OCI-LY7 (cell line): Measurements from ENCODE around the gene SMKR1. TPM values are rescaled to one million over a fixed set of nuclear protein-coding genes. Genes with fewer than 3 reads are reported as not detected.
"Not testable (repeated sequence)": the region's sequence is repeated elsewhere in the genome, so short reads cannot be mapped to it uniquely, and the experiment has no call there.

ENCODE experiments used
- BruUV-seq: library from RNA; stranded (reverse); fragments of 400-500 nt; replicated peaks from 2 replicates; lab custom pipeline; 2021; lab: Mats Ljungman, UMichigan
- CTCF ChIA-PET: fragments of 300-600 bp; sonication (Branson Sonifier 250); formaldehyde crosslinking; loops from one replicate; lab custom pipeline; 2022; ENCODE audit warnings: antibody characterized with exemption; ENCODE audit not compliant: unreplicated experiment; lab: Charles Lee
- POLR2A ChIA-PET: fragments of 300-600 bp; sonication (Branson Sonifier 250); formaldehyde crosslinking; loops from one replicate; lab custom pipeline; 2022; ENCODE audit warnings: antibody characterized with exemption; lab: Charles Lee
- DNase-seq: peaks from one replicate; pipeline ENCODE4 v3.0.0-alpha.2; 2015; ENCODE audit warnings: low spot score
- H2AFZ ChIP-seq: fragments of 200-600 bp; sonication (generic), shearing (Covaris generic); 2 replicates; pipeline ENCODE4 v1.6.1; 2014; ENCODE audit warnings: mild to moderate bottlenecking, antibody characterized with exemption, low read length, moderate library complexity
- H3K27ac ChIP-seq: fragments of 200-600 bp; sonication (generic); 2 replicates; pipeline ENCODE4 v1.5.1; 2014; ENCODE audit warnings: mixed run types, low read depth, mild to moderate bottlenecking, moderate library complexity, low read length, inconsistent platforms; ENCODE audit not compliant: poor library complexity, severe bottlenecking
- H3K36me3 ChIP-seq: fragments of 200-600 bp; sonication (generic); 2 replicates; pipeline ENCODE4 v1.6.1; 2014; ENCODE audit warnings: mild to moderate bottlenecking, antibody characterized with exemption, low read length, moderate library complexity, mixed read lengths; ENCODE audit not compliant: insufficient read depth
- H3K4me1 ChIP-seq: fragments of 200-600 bp; sonication (generic); 2 replicates; pipeline ENCODE4 v1.5.1; 2014; ENCODE audit warnings: mild to moderate bottlenecking, low read length; ENCODE audit not compliant: insufficient read depth, poor library complexity, severe bottlenecking
- H3K4me2 ChIP-seq: fragments of 200-600 bp; sonication (generic); 2 replicates; pipeline ENCODE4 v1.6.1; 2014; ENCODE audit warnings: mild to moderate bottlenecking, low read length
- H3K4me3 ChIP-seq: fragments of 200-600 bp; sonication (generic); 2 replicates; pipeline ENCODE4 v1.5.1; 2014; ENCODE audit warnings: mild to moderate bottlenecking, low read depth, low read length; ENCODE audit not compliant: poor library complexity, severe bottlenecking
- H3K79me2 ChIP-seq: fragments of 200-600 bp; sonication (generic); 2 replicates; pipeline ENCODE4 v1.6.1; 2016; ENCODE audit warnings: low read depth, mild to moderate bottlenecking, low read length, moderate library complexity, mixed read lengths; ENCODE audit not compliant: insufficient read depth
- H3K9me2 ChIP-seq: fragments of 200-600 bp; sonication (generic); 2 replicates; pipeline ENCODE4 v1.6.1; 2016; ENCODE audit warnings: mild to moderate bottlenecking, low read length, mixed read lengths; ENCODE audit not compliant: insufficient read depth
- H3K9me3 ChIP-seq: fragments of 200-600 bp; sonication (generic); 2 replicates; pipeline ENCODE4 v1.6.1; 2014; ENCODE audit warnings: mild to moderate bottlenecking, mixed run types, low read length, mixed read lengths
- H4K20me1 ChIP-seq: fragments of 200-600 bp; sonication (generic); 2 replicates; pipeline ENCODE4 v1.6.1; 2014; ENCODE audit warnings: mild to moderate bottlenecking, antibody characterized with exemption, low read length, moderate library complexity, mixed read lengths; ENCODE audit not compliant: insufficient read depth
- CTCF ChIP-seq: fragments of 200-600 bp; sonication (generic); conservative IDR thresholded peaks from 2 replicates; pipeline ENCODE4 v1.5.1; 2014; ENCODE audit warnings: mild to moderate bottlenecking, antibody characterized with exemption, low read length, moderate library complexity, mixed read lengths
- EZH2phosphoT487 ChIP-seq: fragments of 200-600 bp; sonication (generic); IDR thresholded peaks from 2 replicates; pipeline ENCODE4 v1.6.1; 2018; ENCODE audit warnings: low read depth, borderline replicate concordance, mild to moderate bottlenecking, mixed run types, antibody characterized with exemption, low read length, moderate library complexity, mixed read lengths
- intact Hi-C: fragments of 100-400 bp; cut with micrococcal nuclease; formaldehyde crosslinking; loops from one replicate; pipeline ENCODE4 v1.10.0; 2022; ENCODE audit not compliant: unreplicated experiment
- total RNA-seq, 2 experiments: library from RNA; depleted of rRNA in 1 of 2; stranded (reverse); fragments of >200 nt in 1 of 2; shearing (Covaris generic) in 1 of 2; gene quantifications; 2 replicates each; pipeline ENCODE4 v1.2.3, GENCODE V29; 2014 to 2022

SMKR1 gene
- total RNA-seq, 2 experiments from 2014 or later, result not detected

GRCh38 chr7:129469930-129470329 is 32.4 kb upstream of the SMKR1 start:
- intact Hi-C loops, result no loop called here
- no TSS peak for BruUV-seq
- Histone ChIP-seq H3K79me2 (no peaks in the 10 kb centered on the region), H2AFZ (no peak overlapping the region), H4K20me1 (no peaks in the 10 kb centered on the region), H3K4me3 (no peak overlapping the region), H3K4me2 (no peak overlapping the region), H3K9me3 (no peaks in the 10 kb centered on the region), H3K27ac (no peak overlapping the region), H3K4me1 (no peaks in the 10 kb centered on the region), H3K9me2 (no peaks in the 10 kb centered on the region), H3K36me3 (no peaks in the 10 kb centered on the region)
- no peak for TF ChIP-seq EZH2phosphoT487
- no peak for TF ChIP-seq CTCF
- ChIA-PET CTCF (no interaction called here), POLR2A (no interaction called here)
- DNase-seq, result no peak

DNA sequence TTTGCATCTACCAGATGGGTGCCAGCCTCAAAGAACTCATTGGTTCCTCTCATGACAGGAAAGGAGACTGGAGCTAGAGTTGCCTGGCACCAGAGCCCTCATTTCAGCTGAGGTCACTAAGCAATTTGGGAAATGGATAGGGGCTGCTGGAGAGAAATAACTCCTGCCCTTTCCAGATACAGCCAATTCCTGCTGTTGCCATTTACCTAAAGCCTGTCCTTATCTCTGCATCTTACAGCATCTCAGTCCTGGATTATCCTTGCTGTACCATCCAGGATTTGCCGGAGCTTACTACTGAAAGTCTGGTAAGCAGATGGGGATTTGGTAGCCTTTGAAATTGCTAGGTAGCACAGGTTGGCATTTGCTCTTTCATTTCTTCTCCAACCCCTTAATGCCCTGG is 31.9 kb upstream of the SMKR1 start:
- no peaks in the 10 kb centered on the region for H3K36me3 ChIP-seq
- no peaks in the 10 kb centered on the region for H3K4me1 ChIP-seq
- no peaks in the 10 kb centered on the region for H3K9me3 ChIP-seq
- no peaks in the 10 kb centered on the region for H3K9me2 ChIP-seq
- no peak overlapping the region for H2AFZ ChIP-seq
- POLR2A ChIA-PET, result no interaction called here
- H3K79me2 ChIP-seq, result no peaks in the 10 kb centered on the region
- H4K20me1 ChIP-seq, result no peaks in the 10 kb centered on the region
- intact Hi-C loops, result no loop called here
- no peak overlapping the region for H3K4me2 ChIP-seq
- H3K27ac ChIP-seq, result no peak overlapping the region
- BruUV-seq, result no TSS peak
- DNase-seq, result no peak
- TF ChIP-seq CTCF, result no peak
- no peak for TF ChIP-seq EZH2phosphoT487
- CTCF ChIA-PET, result no interaction called here
- H3K4me3 ChIP-seq, result no peak overlapping the region

GRCh38 chr7:129471402-129471827 is 30.9 kb upstream of the SMKR1 start:
- no peak for TF ChIP-seq CTCF
- TF ChIP-seq EZH2phosphoT487, result no peak
- BruUV-seq, result no TSS peak
- no peak overlapping the region for H3K27ac ChIP-seq
- no peak overlapping the region for H3K4me2 ChIP-seq
- DNase-seq, result no peak
- no peaks in the 10 kb centered on the region for H4K20me1 ChIP-seq
- no peaks in the 10 kb centered on the region for H3K9me2 ChIP-seq
- ChIA-PET CTCF (interaction anchor here (1.8 kb wide), 1 partner anchor 104 kb away, joined by 7 read pairs; no protein-coding TSS in a partner anchor), POLR2A (interaction anchor here (0.7 to 1.3 kb wide), 4 partner anchors 37 to 240 kb away, joined by 3 to 5 read pairs (median 4); partner anchors contain the start of gene STRIP2)
- H3K4me3 ChIP-seq, result no peak overlapping the region
- intact Hi-C loops, result no loop called here
- no peaks in the 10 kb centered on the region for H3K36me3 ChIP-seq
- no peak overlapping the region for H2AFZ ChIP-seq
- no peaks in the 10 kb centered on the region for H3K4me1 ChIP-seq
- no peaks in the 10 kb centered on the region for H3K79me2 ChIP-seq
- no peaks in the 10 kb centered on the region for H3K9me3 ChIP-seq

GRCh38 chr7:129475931-129476330 is 26.4 kb upstream of the SMKR1 start:
- H3K4me1 ChIP-seq, H3K9me2 ChIP-seq, BruUV-seq, H3K9me3 ChIP-seq, H3K36me3 ChIP-seq, POLR2A ChIA-PET, H4K20me1 ChIP-seq, H3K79me2 ChIP-seq, H3K4me3 ChIP-seq, intact Hi-C loops, DNase-seq, H2AFZ ChIP-seq, H3K27ac ChIP-seq, CTCF ChIA-PET, H3K4me2 ChIP-seq: not testable (repeated sequence)
